Measurements from ENCODE around the gene COL28A1. TPM values are rescaled to one million over a fixed set of nuclear protein-coding genes. Genes with fewer than 3 reads are reported as not detected.

COL28A1 gene
- total RNA-seq, 1 donor from 2014 or later: 1.8 TPM

DNA sequence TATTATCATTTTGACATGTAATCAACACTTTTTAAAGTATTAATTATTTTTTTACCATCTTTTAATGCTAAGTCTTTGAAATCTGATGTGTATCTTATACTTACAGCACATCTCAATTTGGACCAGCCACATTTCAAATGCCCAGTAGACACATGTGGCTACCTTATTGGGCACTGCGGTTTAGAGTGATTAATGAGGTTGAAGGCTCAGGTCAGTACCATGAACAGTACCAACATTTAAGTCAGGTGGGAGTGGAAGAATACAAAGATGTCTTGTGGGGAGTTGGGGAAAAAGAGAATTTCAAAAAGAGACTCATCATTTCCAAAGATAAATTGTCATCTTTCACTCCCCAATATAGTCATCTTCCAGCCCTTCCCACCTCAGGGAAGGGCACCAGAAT, 40.5 kb downstream of the COL28A1 start:
- no peaks in the 10 kb centered on the region for H3K9me3 Mint-ChIP-seq
- no peak overlapping the region for H3K27ac Mint-ChIP-seq
- no peaks in the 10 kb centered on the region for H3K36me3 Mint-ChIP-seq
- TF ChIP-seq, protein P1, sequence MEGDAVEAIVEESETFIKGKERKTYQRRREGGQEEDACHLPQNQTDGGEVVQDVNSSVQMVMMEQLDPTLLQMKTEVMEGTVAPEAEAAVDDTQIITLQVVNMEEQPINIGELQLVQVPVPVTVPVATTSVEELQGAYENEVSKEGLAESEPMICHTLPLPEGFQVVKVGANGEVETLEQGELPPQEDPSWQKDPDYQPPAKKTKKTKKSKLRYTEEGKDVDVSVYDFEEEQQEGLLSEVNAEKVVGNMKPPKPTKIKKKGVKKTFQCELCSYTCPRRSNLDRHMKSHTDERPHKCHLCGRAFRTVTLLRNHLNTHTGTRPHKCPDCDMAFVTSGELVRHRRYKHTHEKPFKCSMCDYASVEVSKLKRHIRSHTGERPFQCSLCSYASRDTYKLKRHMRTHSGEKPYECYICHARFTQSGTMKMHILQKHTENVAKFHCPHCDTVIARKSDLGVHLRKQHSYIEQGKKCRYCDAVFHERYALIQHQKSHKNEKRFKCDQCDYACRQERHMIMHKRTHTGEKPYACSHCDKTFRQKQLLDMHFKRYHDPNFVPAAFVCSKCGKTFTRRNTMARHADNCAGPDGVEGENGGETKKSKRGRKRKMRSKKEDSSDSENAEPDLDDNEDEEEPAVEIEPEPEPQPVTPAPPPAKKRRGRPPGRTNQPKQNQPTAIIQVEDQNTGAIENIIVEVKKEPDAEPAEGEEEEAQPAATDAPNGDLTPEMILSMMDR (IDR thresholded peaks at IDR 0.05; ENCODE audit: unreplicated experiment): no peak
- no peaks in the 10 kb centered on the region for H3K27me3 Mint-ChIP-seq (ENCODE audit: low read depth)
- no peaks in the 10 kb centered on the region for H3K4me1 Mint-ChIP-seq
- H3K4me3 Mint-ChIP-seq: no peak overlapping the region
- no peak for DNase-seq (ENCODE audit: low spot score in 2 of 2, unreplicated experiment in 2 of 2)

GRCh38 chr7:7491044-7491443, 44.6 kb downstream of the COL28A1 start:
- DNase-seq (ENCODE audit: low spot score in 2 of 2, unreplicated experiment in 2 of 2): no peak
- TF ChIP-seq, protein P1 (IDR thresholded peaks at IDR 0.05; ENCODE audit: unreplicated experiment): no peak
- H3K27me3 Mint-ChIP-seq (ENCODE audit: low read depth): no peaks in the 10 kb centered on the region
- peaks cover 20% of the 10 kb centered on the region for H3K9me3 Mint-ChIP-seq
- H3K4me1 Mint-ChIP-seq: no peaks in the 10 kb centered on the region
- no peak overlapping the region for H3K27ac Mint-ChIP-seq
- no peaks in the 10 kb centered on the region for H3K36me3 Mint-ChIP-seq
- no peak overlapping the region for H3K4me3 Mint-ChIP-seq

DNA sequence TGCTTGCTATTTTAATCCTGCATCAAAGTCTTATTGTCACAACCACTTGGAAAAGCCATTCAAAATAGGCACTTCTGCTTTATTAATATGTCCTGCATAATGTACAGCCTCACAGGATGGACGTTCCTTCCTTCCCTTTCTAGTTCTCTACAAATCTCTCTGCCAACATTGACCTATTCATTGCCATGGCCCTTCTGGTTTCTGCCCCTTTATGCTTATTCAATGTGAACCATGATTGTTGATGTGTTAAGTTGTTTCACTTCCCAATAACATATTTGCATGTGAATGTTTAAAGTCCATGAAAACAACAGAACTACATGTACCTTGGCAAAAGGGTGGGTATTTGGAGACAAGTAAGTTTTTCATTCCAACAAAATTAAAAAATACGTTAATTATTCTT, 45.7 kb downstream of the COL28A1 start:
- TF ChIP-seq, protein P1 (IDR thresholded peaks at IDR 0.05; ENCODE audit: unreplicated experiment): no peak

DNA sequence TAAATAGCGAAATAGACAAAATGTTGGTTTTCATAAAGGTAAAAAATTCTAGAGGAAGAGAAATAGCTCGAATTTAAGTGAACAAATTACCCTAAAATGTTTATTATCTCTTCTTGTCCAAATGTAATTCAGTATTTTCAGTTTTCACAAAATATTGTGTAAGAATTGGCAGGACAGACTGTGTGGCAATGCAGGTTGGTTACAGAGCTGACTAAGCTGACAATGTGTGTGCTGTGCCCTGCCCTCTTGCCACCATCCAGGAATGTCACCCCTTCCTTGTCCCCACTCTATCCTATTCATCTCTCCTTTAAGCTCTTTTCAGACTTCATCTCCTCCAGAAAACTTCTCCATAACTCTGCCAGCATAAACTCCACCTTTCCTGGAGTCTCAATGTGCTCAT, 46.1 kb downstream of the COL28A1 start:
- Mint-ChIP-seq H3K4me1 (no peaks in the 10 kb centered on the region), H3K9me3 (peaks cover 32% of the 10 kb centered on the region), H3K4me3 (no peak overlapping the region), H3K36me3 (peaks cover 2% of the 10 kb centered on the region), H3K27ac (no peak overlapping the region), H3K27me3 (ENCODE audit: low read depth) (no peaks in the 10 kb centered on the region)
- TF ChIP-seq, protein P1 (IDR thresholded peaks at IDR 0.05; ENCODE audit: unreplicated experiment): no peak
- no peak for DNase-seq (ENCODE audit: low spot score in 2 of 2, unreplicated experiment in 2 of 2)

More for the DNA sequence above, 45.7 kb downstream of the COL28A1 start:
- Mint-ChIP-seq H3K4me1 (no peaks in the 10 kb centered on the region), H3K9me3 (peaks cover 30% of the 10 kb centered on the region), H3K4me3 (no peak overlapping the region), H3K27me3 (ENCODE audit: low read depth) (no peaks in the 10 kb centered on the region), H3K36me3 (peaks cover 2% of the 10 kb centered on the region), H3K27ac (no peak overlapping the region)
- no peak for DNase-seq (ENCODE audit: low spot score in 2 of 2, unreplicated experiment in 2 of 2)

DNA sequence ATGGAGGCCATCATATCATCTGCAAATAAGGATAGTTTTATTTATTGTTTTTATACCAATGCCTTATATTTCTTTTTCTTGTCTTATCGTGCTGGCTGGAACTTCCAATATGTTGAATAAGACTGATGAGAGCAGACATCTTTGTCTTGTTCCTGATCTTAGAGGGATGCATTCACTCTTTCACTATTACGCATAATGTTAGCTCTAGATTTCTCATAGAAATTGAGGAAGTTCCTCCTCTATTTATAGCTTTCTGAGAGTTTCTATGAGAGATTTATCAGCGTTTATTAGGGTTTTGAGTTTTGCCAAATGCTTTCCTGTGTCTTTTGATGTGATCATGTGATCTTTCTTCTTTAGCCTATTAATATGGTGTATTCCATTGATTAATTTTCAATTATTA, 49.3 kb downstream of the COL28A1 start:
- TF ChIP-seq, protein P1 (IDR thresholded peaks at IDR 0.05; ENCODE audit: unreplicated experiment): no peak
- Mint-ChIP-seq H3K27ac (no peak overlapping the region), H3K4me1 (no peaks in the 10 kb centered on the region), H3K4me3 (no peak overlapping the region), H3K36me3 (peaks cover 2% of the 10 kb centered on the region), H3K27me3 (ENCODE audit: low read depth) (no peaks in the 10 kb centered on the region), H3K9me3 (peaks cover 46% of the 10 kb centered on the region)
- DNase-seq (ENCODE audit: low spot score in 2 of 2, unreplicated experiment in 2 of 2): no peak

GRCh38 chr7:7484072-7484471, 51.6 kb downstream of the COL28A1 start:
- Mint-ChIP-seq H3K9me3 (peaks cover 46% of the 10 kb centered on the region), H3K4me3 (no peak overlapping the region), H3K4me1 (no peaks in the 10 kb centered on the region), H3K36me3 (peaks cover 2% of the 10 kb centered on the region), H3K27me3 (ENCODE audit: low read depth) (no peaks in the 10 kb centered on the region), H3K27ac (no peak overlapping the region)
- no peak for DNase-seq (ENCODE audit: low spot score in 2 of 2, unreplicated experiment in 2 of 2)
- TF ChIP-seq, protein P1 (IDR thresholded peaks at IDR 0.05; ENCODE audit: unreplicated experiment): no peak
